Body of pancreas (tissue), 4 donors: Measurements from ENCODE around the gene PIEZO2.

Experiments
- CTCF ChIP-seq, 7 experiments: fragments of 450-650 bp in 4 of 7; fragments of 200-600 bp in 3 of 7; sonication (generic) in 3 of 7; IDR thresholded peaks; one replicate each; pipeline ENCODE4 v1.5.1; 2016 to 2019; ENCODE audit warnings: antibody characterized with exemption in 7 of 7
- POLR2A ChIP-seq, 3 donors: fragments of 450-650 bp; IDR thresholded peaks; one replicate each; pipeline ENCODE4 v1.6.1; 2016; ENCODE audit warnings: antibody characterized with exemption in 3 of 3, mild to moderate bottlenecking in 2 of 3

- TF ChIP-seq CTCF (IDR thresholded peaks at IDR 0.05), result no peak
- TF ChIP-seq POLR2A (IDR thresholded peaks at IDR 0.05), result no peak
Measured at GRCh38 chr18:11150271-11150615, 874 bp upstream of the PIEZO2 start.
